ENCODE measurements around the gene PPP4R1.
"Not testable (repeated sequence)": the region's sequence is repeated elsewhere in the genome, so short reads cannot be mapped to it uniquely, and the experiment has no call there.

Gene PPP4R1

DNA sequence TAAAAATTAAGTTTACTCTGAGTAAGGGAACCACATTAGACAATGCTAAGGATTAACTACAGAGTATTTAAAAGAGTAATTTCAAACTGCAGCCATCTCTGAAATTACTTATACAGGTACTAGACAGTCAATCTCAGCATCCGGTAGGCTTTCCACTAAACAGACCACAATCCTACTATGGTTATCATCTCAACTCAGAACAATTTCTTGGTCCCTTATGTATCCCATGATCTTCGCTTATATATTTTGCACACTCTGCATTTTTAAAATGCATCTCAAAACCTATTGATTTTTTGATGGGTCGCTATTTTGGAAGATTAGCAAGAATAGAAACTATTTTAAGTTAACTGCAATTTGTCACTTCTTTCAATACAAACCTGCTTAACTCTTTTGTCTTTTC lies 1.4 kb downstream of the PPP4R1 start:
- no peaks in the 10 kb centered on the region for H3K27me3 Mint-ChIP-seq
- no peaks in the 10 kb centered on the region for H3K9me3 Mint-ChIP-seq (ENCODE audit: low read depth)
- peak overlapping the region; percentile 90 for H3K4me3 Mint-ChIP-seq
- peak overlapping the region; percentile 64 for H3K27ac Mint-ChIP-seq
- H3K36me3 Mint-ChIP-seq = peaks cover 5% of the 10 kb centered on the region
- peaks cover 46% of the 10 kb centered on the region for H3K4me1 Mint-ChIP-seq (ENCODE audit: low read depth)

DNA sequence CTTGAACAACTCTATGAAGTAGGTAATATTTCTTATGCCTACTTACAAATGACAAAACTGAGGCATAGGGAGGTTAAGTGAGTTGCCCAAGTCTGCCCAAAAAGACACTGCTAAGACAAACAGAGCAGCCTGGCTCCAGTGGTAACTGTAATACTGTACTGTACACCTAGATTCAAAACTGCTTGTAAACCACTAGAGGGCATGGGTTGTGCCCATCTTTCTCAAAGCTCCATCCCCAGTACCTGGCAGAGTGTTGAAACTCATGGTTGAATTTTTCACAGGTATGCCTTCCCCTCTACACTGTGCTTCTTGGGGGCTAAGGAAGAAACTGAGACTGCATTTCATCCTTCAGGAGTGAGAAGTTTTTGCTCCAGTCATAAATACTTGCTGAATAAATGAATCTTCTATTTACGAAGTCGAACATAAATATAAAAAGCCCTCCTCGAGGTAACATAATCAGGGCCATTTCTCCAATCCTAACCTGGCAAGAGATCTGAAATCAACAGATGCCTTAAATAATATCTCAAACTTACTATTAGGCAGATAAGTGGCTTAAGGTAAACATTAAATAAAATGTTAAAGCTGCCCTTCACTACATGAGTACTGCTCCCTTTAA lies 2.0 kb downstream of the PPP4R1 start:
- no peaks in the 10 kb centered on the region for H3K9me3 Mint-ChIP-seq (ENCODE audit: low read depth)
- peak overlapping the region; percentile 42 for H3K27ac Mint-ChIP-seq
- H3K4me1 Mint-ChIP-seq (ENCODE audit: low read depth) = peaks cover 46% of the 10 kb centered on the region
- peaks cover 5% of the 10 kb centered on the region for H3K36me3 Mint-ChIP-seq
- peak overlapping the region; percentile 90 for H3K4me3 Mint-ChIP-seq
- H3K27me3 Mint-ChIP-seq = no peaks in the 10 kb centered on the region

DNA sequence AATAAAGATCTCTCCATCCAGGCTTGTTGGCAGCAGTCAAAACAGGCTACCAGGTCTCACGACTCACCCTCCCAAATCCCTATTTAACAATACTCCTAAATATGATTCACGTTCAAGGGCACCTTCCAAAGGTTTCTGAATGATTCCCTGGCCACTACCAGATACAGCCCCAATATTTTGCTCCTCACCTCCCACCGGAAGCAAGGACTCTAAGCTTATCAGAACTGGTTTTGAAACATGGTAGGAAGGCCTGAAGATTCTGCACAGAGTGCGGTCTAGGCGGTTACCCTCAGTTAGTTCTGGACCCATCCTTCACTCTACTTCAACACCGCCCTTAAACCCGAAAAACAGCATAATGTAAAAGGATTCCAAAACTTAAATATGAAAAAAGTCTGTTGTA lies 5.2 kb downstream of the PPP4R1 start:
- Mint-ChIP-seq H3K27ac (no peak overlapping the region), H3K4me1 (ENCODE audit: low read depth) (peaks cover 47% of the 10 kb centered on the region), H3K27me3 (no peaks in the 10 kb centered on the region), H3K9me3 (ENCODE audit: low read depth) (no peaks in the 10 kb centered on the region), H3K4me3 (no peak overlapping the region), H3K36me3 (peaks cover 5% of the 10 kb centered on the region)

DNA sequence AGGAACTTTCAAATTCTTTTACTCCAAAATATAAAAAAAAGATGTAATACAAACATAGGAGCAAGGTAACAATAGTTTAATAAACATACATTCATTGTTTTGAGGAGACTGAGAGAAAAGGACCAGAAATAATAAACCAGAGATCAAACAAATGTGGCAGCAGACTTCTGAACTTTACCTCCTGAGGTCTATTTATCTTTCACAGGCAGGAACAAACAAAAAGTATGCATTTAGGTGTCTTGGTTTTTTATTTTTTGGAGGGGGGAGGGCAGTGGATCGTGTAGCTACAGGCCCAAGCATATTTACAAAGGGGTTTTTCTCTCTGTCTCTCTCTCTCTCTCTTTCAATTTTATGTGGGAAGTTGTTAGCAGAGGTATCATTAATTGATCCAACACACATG lies 5.6 kb downstream of the PPP4R1 start:
- Mint-ChIP-seq H3K36me3 (peaks cover 5% of the 10 kb centered on the region), H3K27ac (no peak overlapping the region), H3K9me3 (ENCODE audit: low read depth) (no peaks in the 10 kb centered on the region), H3K4me1 (ENCODE audit: low read depth) (peaks cover 48% of the 10 kb centered on the region), H3K4me3 (no peak overlapping the region), H3K27me3 (no peaks in the 10 kb centered on the region)

DNA sequence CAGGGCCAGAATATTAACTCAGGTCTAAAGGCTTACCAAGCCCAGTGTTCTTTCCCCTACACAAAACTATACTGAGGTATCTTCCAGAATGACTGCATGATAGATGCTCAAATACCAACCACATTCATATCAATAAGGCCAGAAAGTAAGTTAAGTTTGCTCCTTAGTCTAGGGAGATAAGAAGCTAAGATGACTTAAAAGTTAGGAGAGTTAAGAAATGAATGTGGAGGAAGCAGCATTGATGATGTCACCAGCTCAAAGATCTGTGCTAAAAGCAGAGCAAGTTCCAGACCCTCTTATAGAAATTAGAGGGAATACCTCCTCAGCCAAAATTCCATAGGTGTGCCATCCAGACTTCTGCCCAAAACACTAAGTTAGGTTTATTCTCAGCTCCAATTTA lies 6.1 kb downstream of the PPP4R1 start:
- no peak overlapping the region for H3K27ac Mint-ChIP-seq
- no peak overlapping the region for H3K4me3 Mint-ChIP-seq
- H3K27me3 Mint-ChIP-seq = no peaks in the 10 kb centered on the region
- H3K9me3 Mint-ChIP-seq (ENCODE audit: low read depth) = no peaks in the 10 kb centered on the region
- peaks cover 43% of the 10 kb centered on the region for H3K4me1 Mint-ChIP-seq (ENCODE audit: low read depth)
- peaks cover 5% of the 10 kb centered on the region for H3K36me3 Mint-ChIP-seq

DNA sequence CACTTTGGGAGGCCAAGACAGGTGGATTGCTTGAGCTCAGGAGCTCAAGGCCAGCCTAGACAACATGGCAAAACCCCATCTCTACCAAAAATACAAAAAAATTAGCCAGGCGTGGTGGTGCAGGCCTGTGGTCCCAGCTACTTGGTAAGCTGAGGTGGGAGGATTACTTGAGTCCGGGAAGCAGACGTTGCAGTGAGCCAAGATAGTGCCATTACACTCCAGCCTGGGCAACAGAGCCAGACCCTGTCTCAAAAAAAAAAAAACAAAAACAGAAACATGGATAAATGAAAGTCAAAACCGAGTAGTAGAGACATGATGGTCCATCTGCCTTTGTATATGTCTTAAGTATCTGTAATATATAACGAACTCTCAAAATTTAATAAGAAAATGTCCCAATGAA lies 7.2 kb downstream of the PPP4R1 start:
- H3K36me3 Mint-ChIP-seq; H3K27me3 Mint-ChIP-seq; H3K9me3 Mint-ChIP-seq (ENCODE audit: low read depth); H3K27ac Mint-ChIP-seq; H3K4me3 Mint-ChIP-seq: not testable (repeated sequence)
- H3K4me1 Mint-ChIP-seq (ENCODE audit: low read depth) = peaks cover 31% of the 10 kb centered on the region

DNA sequence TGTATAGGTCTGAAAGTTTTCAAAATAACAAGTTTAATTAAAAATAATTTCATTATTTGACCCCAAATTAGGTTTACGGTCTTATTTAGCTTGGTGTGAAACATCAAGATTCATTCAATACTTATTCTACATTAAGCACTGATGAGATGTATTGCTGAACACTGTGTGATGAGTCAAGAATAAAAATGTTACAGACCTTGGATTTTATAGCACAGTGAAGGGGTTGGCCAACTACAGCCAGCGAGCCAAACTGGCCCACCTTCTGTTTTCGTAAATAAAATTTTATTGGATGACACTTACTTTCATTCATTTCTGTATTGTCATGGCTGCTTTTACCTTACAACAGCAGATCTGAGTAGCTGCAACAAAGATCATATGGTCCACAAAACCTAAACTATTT lies 8.3 kb downstream of the PPP4R1 start:
- peaks cover 8% of the 10 kb centered on the region for H3K36me3 Mint-ChIP-seq
- no peak overlapping the region for H3K27ac Mint-ChIP-seq
- no peak overlapping the region for H3K4me3 Mint-ChIP-seq
- no peaks in the 10 kb centered on the region for H3K27me3 Mint-ChIP-seq
- peaks cover 26% of the 10 kb centered on the region for H3K4me1 Mint-ChIP-seq (ENCODE audit: low read depth)
- H3K9me3 Mint-ChIP-seq (ENCODE audit: low read depth) = no peaks in the 10 kb centered on the region

DNA sequence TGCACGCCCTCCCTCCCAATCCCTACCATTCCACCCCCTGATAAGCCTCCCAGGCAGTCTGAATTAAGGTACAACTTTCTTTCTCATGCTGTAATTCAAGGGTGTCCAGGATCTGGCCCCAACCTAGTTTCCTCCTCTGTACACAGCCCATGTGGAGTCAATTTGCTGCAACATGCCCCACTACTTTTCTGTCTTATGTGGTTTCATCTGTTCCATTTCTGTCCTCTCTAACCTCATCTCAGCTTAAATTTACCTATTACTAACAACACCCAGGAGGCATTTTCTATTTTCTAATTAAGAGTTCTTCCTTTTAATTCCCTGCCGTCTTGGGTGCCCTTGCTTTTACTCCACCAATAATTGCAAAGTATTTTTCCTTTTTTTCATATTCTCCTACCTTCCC lies 10.0 kb downstream of the PPP4R1 start:
- Mint-ChIP-seq H3K9me3 (ENCODE audit: low read depth) (peaks cover under 1% of the 10 kb centered on the region), H3K27me3 (no peaks in the 10 kb centered on the region), H3K36me3 (peaks cover 7% of the 10 kb centered on the region), H3K4me3 (no peak overlapping the region), H3K27ac (no peak overlapping the region), H3K4me1 (ENCODE audit: low read depth) (peaks cover 22% of the 10 kb centered on the region)

DNA sequence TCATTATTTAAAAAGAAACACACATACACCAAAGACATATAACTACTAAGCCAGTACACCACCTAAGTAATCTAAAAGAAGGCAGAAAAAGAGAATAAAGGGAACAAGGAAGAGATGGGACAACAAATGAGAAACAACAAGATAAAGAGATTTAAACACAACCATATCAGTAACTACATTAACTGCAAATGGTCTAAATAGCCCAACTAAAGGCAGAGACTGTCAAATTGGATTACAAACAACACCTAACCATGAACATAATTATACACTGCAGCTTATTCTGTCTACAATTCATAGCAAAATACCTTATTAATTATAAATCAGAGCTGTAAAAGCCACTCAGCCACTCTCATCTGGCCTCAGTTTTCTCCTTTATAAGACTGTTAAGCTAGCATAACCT lies 15.0 kb downstream of the PPP4R1 start:
- no peak overlapping the region for H3K27ac Mint-ChIP-seq
- peaks cover 28% of the 10 kb centered on the region for H3K36me3 Mint-ChIP-seq
- peaks cover 27% of the 10 kb centered on the region for H3K4me1 Mint-ChIP-seq (ENCODE audit: low read depth)
- no peaks in the 10 kb centered on the region for H3K27me3 Mint-ChIP-seq
- H3K9me3 Mint-ChIP-seq (ENCODE audit: low read depth) = peaks cover 14% of the 10 kb centered on the region
- H3K4me3 Mint-ChIP-seq = no peak overlapping the region

DNA sequence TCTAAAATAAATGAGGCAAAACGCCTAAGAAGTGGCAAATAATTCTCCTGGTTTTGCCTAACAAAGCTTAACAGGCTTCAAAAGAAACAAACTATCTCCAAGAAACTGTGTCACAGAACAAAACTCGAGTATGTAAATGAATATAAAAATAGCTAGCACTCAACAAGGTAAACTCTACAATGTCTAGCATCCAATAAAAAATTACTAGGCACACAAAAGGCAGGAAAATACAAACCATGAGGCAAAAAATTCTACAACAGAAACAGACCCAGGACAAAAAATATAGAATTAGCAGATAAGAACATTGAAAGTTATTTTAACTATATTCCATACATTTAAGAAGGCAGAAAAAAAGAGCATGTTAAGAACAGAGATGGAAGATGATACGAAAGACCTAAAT lies 16.8 kb downstream of the PPP4R1 start:
- Mint-ChIP-seq H3K4me1 (ENCODE audit: low read depth) (peaks cover 25% of the 10 kb centered on the region), H3K36me3 (peaks cover 29% of the 10 kb centered on the region), H3K9me3 (ENCODE audit: low read depth) (peaks cover 14% of the 10 kb centered on the region), H3K27me3 (no peaks in the 10 kb centered on the region), H3K27ac (no peak overlapping the region), H3K4me3 (no peak overlapping the region)

DNA sequence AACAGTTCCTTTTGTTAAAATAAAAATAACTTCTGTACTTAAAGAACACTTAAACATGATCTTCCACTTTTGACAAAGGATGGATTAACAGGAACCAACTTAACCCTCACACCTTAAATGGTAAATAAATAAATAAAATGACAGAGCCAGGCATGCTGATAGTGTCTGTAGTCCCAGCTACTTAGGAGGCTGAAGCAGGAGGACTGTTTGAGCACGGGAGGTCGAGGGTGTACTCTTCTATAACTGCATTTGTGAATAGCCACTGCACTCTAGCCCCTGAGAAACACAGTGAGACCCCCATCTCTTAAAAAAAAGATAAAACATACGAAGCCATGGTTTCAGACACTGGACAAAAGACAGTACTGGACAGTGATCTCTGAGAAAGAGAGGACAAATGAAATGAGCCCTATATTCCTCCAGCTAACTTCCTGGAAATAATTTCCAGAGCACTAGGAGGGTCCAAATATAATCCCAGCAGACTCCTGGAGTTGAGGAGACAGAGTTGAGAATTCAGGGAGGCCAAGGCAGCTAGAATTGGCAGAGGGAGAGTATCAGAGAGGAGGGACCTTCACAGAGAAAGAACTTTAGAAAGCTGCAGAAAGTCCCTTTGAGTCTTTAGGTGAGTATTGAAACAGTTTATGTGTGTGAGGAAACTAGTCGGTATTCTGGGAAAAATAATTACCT lies 17.4 kb downstream of the PPP4R1 start:
- H3K36me3 Mint-ChIP-seq = peaks cover 31% of the 10 kb centered on the region
- H3K27me3 Mint-ChIP-seq = no peaks in the 10 kb centered on the region
- no peak overlapping the region for H3K27ac Mint-ChIP-seq
- peaks cover 14% of the 10 kb centered on the region for H3K9me3 Mint-ChIP-seq (ENCODE audit: low read depth)
- H3K4me1 Mint-ChIP-seq (ENCODE audit: low read depth) = peaks cover 25% of the 10 kb centered on the region
- H3K4me3 Mint-ChIP-seq = no peak overlapping the region

DNA sequence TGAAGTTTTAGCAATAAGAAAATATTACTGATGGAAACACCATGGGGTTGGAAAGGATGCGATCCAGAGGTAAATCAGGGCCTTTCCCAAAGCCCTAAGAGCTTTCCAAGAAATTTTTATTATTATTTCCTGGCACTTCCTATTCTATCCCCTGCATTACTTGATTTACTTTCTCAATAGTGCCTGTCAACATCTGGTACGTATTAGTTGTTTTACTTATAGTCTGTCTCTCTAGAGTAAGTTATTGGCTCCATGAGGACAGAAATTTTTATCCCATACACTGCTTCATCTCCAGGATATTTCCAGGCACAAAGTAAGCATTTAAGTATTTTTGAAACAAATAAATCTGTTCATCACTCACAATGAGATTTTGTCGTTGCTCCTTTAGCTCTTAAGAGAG lies 18.1 kb downstream of the PPP4R1 start:
- H3K27me3 Mint-ChIP-seq = no peaks in the 10 kb centered on the region
- peaks cover 14% of the 10 kb centered on the region for H3K9me3 Mint-ChIP-seq (ENCODE audit: low read depth)
- H3K27ac Mint-ChIP-seq = no peak overlapping the region
- peaks cover 32% of the 10 kb centered on the region for H3K36me3 Mint-ChIP-seq
- H3K4me1 Mint-ChIP-seq (ENCODE audit: low read depth) = peaks cover 25% of the 10 kb centered on the region
- H3K4me3 Mint-ChIP-seq = no peak overlapping the region

DNA sequence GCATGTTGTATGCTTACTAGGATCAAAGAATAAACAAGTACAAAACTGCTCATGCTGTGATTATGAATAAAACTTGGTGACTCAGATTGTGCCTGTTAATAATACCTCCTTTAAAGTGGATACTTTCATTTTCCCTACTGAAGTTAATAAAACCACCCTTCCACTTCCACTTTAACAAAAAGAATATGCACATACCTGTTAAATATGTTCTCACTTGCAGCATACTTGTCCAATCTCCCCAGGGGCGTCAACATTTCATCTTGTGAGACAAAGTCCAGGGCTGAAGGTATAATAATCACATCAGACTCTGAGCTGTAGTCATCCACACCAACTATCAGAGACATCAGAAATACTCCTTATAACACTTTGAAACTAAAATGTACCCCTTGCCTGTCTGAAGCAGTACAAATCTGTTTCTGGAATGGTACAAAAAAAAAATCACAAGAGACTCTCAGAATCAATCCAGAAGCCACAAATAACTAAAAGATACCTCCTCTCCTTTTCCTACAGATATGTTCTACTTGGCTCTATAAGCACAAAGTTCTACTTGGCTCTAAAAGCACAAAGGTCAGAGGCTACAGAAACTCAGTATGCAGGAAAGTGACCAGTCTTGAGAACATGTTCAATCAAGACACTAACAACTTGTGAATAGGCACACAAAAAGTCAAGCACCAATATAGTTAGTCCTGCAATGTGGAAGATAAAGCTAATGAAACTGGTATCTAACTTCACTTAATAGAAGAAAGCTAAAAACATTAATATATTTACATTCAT lies 19.3 kb downstream of the PPP4R1 start:
- H3K4me1 Mint-ChIP-seq (ENCODE audit: low read depth) = peaks cover 25% of the 10 kb centered on the region
- peaks cover 14% of the 10 kb centered on the region for H3K9me3 Mint-ChIP-seq (ENCODE audit: low read depth)
- H3K27ac Mint-ChIP-seq = no peak overlapping the region
- H3K4me3 Mint-ChIP-seq = no peak overlapping the region
- H3K36me3 Mint-ChIP-seq = peaks cover 33% of the 10 kb centered on the region
- H3K27me3 Mint-ChIP-seq = no peaks in the 10 kb centered on the region

DNA sequence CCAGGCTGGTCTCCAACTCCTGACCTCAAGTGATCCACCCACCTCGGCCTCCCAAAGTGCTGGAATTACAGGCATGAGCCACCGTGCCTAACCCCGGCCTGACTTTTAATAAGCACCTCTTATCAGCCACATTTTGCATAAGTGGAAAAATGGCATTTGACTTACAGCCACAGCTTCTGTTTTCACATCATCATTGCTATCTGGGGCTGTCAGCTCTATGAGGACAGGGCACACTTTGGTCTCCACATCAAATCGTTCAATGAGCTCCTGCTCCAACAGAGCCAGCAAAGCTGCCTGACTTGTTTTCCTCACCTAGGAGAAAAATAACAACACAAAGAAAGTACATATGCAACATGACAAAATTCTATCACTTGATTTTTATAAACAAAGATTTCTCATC lies 26.4 kb downstream of the PPP4R1 start:
- Mint-ChIP-seq H3K9me3 (ENCODE audit: low read depth) (no peaks in the 10 kb centered on the region), H3K36me3 (peaks cover 24% of the 10 kb centered on the region), H3K27me3 (no peaks in the 10 kb centered on the region), H3K27ac (no peak overlapping the region), H3K4me1 (ENCODE audit: low read depth) (no peaks in the 10 kb centered on the region), H3K4me3 (no peak overlapping the region)

DNA sequence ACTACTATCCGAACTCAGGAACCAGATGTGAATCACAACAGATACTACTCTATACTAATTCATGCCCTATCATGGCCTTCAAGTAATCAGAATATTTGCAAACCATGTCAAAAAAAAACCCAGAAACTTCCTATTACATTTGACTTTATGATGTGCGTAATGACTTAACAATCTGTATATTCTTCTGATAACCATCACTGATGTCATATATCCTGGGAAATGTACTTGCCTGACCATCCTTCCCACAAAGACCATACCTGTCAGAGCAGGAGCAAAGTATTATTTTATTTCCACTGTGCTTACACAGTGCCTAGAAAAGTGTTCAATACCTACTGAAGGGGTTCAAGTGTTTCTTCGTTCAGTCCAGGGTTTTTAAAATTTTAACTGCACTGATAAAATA lies 27.5 kb downstream of the PPP4R1 start:
- Mint-ChIP-seq H3K27ac (no peak overlapping the region), H3K36me3 (peaks cover 29% of the 10 kb centered on the region), H3K27me3 (no peaks in the 10 kb centered on the region), H3K9me3 (ENCODE audit: low read depth) (no peaks in the 10 kb centered on the region), H3K4me1 (ENCODE audit: low read depth) (no peaks in the 10 kb centered on the region), H3K4me3 (no peak overlapping the region)

Data from activated naive CD8-positive, alpha-beta T cell (primary cell).